Glomerular visceral epithelial cell (primary cell): Measurements from ENCODE around the gene GK.
"Not testable (repeated sequence)": the region's sequence is repeated elsewhere in the genome, so short reads cannot be mapped to it uniquely, and the experiment has no call there.

Experiments used
- DNase-seq: peaks from one replicate; pipeline ENCODE4 v3.0.0-alpha.2; 2016; ENCODE audit errors: extremely low spot score

The GK gene

DNA sequence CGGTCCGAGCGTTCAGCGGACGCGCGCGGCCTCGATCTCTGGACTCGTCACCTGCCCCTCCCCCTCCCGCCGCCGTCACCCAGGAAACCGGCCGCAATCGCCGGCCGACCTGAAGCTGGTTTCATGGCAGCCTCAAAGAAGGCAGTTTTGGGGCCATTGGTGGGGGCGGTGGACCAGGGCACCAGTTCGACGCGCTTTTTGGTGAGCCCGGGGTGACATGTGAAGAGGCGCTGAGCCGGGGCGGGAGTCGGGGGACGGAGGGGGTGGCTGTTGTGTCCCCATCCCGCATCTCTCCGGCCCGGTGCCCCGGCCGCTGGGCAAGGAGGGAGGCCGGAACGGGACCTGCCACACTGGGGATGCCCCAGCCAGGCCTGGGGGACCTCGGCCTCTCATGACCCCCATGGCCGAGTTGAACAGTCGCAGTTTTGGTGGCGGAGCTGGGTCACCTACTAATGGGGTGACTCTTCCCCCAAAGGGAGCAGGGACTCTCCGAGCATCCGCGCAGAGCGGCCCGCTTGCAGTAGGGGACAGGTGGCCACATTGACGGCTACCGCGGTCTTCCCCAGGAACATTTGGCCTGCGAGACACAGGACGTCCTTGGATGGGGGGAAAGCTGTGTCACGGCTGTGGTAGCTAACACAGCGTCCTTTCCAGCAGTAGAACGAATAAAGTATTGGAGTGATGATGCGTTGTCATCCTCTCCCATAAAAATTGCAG, at the start of gene GK:
GK (plus strand) TSS at position 9 of the 717 bp plus-strand sequence; CDS start at position 124, 115 bp downstream.
- peak; percentile 9 for DNase-seq

DNA sequence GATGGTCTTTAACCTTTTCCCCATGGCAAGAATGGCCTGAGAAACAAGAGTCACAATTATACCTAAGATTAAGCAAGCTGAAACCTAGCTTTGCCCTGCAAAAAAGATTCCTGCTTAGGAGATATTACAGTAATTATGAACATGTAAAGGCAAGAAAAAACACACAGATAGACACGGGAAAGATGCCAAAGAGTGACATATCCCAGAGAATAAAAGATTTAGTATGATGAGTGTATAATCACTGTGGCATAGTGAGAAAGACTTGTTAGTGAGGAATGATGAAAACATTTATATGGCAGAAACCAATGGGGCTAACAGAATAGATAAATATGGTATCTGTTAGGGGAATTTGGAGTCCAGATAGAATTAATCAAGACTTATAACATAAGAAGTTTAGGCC, 46.1 kb upstream of the GK start:
- no peak for DNase-seq

DNA sequence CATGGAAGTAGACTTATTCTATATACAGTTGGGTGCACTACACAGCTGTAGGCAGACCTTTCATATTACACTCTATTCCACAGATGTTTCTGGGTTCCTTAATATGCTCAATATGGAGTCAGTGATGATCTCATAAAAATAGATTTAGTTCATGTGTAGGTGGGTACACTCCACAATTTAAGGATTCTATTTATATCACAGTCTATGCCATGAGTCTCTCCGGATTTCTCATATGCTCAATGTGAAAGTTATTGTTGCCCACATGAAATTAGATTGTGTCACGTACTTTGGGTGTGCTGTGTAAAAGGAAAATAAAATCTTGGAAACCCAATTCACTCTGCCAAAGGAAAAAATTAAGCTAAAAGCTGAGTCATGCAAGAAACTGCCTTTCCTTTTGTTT, 43.2 kb upstream of the GK start:
- no peak for DNase-seq

GRCh38 chrX:30612250-30612655, 41.0 kb upstream of the GK start:
- DNase-seq = no peak

- no peak for DNase-seq
Observed at GRCh38 chrX:30613721-30614120, 39.5 kb upstream of the GK start.

- peak; percentile 7 for DNase-seq
Observed at GRCh38 chrX:30615229-30615628, 38.0 kb upstream of the GK start.

DNA sequence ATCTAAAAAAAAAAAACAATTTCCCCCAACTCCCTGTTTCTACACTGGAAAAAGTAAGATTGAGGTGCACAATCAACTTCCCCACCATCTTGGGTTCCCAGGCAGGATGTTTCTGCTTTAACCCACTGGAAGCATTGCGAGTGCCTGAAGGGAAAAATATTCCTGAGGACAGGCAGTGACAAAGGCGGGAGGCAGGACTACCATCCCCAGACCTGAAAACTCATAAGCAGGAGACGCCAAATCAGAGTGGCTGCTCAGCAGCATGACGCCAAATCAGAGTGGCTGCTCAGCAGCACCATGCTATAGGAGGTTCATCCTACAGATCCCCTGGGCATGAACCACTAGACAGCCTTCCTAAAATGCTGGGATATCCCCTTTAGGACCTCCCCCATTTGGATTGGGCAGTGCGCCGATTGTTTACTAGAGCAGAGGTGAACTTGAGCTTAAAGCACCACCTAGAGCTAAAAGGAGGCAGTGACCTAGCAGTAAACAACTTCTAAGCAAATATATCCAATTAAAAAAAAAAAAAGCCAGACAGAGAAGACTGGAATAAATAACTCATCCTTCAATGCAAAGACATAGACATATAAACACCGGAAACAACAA, 35.0 kb upstream of the GK start:
- DNase-seq = no peak

DNA sequence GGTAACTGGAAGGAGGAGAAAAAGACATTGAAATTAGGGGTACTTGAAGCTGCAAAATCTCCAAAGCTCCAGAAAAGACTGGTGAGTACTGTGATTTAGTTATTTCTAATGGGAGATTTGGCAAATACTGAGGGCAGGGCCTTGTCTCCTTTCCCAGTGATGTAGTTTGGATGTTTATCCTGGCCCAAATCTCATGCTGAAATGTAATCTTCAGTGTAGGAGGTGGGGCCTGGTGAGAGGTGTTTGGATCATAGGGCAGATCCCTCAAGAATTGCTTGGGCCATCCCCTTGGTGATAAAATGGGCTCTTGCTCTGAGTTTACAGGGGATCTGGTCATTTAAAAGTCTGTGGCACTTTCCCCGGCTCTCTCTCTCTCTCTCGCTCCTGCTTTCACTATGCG, 33.1 kb upstream of the GK start:
- no peak for DNase-seq

- DNase-seq = peak; percentile 68
Observed at GRCh38 chrX:30620980-30621618, 32.1 kb upstream of the GK start.

DNA sequence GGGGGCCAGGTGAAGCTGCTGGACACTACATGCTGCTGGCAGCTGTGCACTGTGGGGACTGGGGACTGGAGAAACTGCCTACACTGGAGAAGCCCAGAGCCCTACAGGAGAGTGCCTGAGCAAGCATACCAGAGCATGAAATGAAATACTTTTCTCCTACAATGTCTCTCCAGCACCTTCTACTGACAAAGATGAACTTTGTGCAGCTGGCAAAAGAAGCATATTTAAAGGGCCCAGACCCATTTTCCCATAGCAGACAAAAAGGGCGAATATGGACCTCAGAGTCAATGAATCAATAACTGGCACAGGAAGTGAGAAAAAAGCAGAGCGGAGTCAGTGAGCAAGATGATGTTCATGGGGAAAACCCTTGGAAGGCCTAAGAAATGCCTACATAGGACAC, 30.9 kb upstream of the GK start:
- DNase-seq = no peak

GRCh38 chrX:30626402-30626801, 26.8 kb upstream of the GK start:
- no peak for DNase-seq

GRCh38 chrX:30627818-30628652, 25.2 kb upstream of the GK start:
- no peak for DNase-seq

GRCh38 chrX:30634070-30634469, 19.2 kb upstream of the GK start:
- DNase-seq = not testable (repeated sequence)

DNA sequence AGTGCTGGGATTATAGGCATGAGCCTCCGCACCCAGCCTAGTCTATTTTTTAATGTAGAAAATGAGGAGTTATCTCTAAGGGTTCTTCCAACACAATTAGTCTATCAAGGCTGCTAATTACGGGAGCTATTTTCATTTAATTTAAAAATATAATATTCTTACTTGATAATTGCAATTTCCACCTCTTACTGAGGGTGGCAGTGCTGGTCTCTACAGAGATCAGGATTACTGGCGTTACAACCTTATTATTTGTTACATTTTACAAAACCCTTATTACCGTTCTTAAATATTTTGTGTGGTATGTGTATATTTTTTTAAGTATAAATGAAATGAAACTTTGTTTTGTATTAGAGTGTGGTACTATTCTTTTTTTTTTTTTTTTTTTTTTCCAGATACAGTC, 17.6 kb upstream of the GK start:
- no peak for DNase-seq

DNA sequence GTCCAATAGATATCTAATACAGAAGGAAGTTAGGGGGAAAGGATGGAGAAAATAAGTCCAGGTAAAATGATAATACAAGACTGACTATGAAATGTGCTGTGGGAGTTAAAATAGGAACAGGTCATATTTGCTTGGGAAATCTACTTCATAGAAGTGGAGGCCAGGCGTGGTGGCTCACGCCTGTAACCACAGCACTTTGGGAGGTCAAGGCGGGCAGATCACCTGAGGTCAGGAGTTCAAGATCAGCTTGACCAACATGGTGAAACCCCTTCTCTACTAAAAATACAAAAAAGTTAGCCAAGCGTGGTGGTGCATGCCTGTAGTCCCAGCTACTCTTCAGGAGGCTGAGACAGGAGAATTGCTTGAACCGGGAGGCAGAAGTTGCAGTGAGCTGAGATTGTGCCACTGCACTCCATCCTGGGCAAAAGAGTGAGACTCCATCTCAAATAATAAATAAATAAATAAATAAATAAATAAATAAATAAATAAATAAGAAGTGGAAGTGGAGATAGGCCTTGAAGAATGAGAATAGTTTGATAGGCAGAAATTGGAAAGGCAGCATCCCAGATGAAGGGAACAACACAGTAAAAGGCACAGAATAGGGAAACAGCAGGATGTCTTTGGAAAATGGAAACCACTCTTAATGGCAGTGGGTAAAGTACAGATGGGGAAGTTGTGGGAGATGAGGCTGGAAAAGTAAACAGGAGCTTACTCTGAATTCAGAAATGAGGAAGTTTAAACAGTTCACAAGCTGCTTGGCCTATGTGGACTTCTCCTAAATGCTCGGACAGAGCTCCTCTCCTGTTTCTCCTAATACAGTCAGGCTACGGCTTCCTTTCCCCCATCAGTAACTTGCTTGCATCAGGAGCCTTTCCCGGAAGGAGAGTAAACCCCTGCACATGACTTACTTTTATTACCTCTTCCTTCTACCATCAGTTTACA, 15.1 kb upstream of the GK start:
- DNase-seq = no peak

- DNase-seq = not testable (repeated sequence)
Observed at GRCh38 chrX:30639702-30640101, 13.5 kb upstream of the GK start.

DNA sequence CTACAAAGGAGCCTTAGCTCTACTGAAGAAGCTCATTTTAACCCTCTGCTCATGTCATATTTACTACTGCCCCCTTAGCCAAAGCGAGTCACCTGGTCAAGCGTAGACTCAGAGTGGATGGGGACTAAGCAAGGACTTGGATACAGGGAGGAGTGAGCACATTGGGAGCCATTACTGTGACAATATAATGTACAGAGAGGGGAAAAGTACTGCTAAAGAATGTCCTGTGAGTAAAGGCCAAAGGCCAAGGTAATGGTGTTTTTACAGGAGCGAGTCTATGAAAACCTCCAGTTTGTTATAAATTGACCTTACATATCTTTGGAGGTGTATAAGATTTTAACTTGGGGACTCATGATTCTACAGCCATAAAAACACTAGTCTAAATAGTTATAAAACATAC, 10.6 kb upstream of the GK start:
- no peak for DNase-seq

GRCh38 chrX:30643313-30643821, 9.9 kb upstream of the GK start:
- DNase-seq = no peak

GRCh38 chrX:30649859-30650258, 3.4 kb upstream of the GK start:
- no peak for DNase-seq

DNA sequence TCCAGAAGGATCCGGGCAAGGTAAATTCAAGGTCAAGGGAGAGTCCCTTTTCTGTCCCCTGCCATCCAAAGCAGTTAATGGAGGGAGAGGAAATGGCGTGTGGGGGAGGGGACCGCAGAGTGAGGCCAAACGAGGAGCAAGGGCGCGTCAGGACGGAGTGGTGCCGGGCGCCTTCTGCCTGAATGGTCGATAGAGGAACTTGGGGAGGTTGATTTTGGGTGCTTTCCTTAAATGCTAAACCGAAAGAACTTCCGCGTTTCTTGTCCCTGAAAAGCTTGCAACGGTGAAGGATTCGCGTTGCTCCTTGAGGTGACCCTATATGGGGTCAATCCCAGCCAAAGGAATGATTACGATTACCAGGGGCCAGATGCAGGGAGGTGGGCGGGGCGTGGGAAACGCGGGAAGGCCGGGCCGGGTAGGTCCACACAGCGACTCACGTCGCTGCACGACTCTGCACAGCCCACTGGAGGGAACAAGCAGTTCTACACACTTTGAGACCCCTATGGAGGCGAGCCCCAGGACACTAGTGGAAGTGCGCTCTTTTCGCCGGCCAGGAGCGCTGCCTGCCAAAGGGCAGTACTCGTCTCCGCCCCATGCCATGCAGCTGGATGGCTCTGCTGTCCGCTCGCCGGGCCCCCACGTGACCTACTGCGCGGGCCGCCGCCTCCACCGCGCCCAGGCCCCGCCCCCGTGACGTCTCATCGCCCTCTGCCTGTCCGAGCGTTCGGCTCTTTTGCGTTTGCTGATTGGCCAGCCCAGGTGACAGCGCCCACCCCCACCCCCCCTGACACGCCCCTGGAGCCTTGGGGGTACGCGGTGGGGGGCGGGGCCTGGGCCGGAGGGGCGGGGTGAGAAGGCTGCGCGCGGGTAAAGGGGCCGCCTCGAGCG, 452 bp upstream of the GK start:
- DNase-seq = peak; percentile 93
